GM19099 (cell line): ENCODE results near the gene MAPK14.

Experiments used
- POLR2A ChIP-seq: IDR thresholded peaks from 3 replicates; pipeline ENCODE4 v1.6.1; 2011; ENCODE audit warnings: low read depth; ENCODE audit not compliant: insufficient read length; ENCODE audit errors: extremely low read depth

MAPK14 gene

GRCh38 chr6:36075656-36076055, 48.0 kb downstream of the MAPK14 start:
- no peak for TF ChIP-seq POLR2A

- no peak for TF ChIP-seq POLR2A
These were observed 48.8 kb downstream of the MAPK14 start for GRCh38 chr6:36076178-36077063.

GRCh38 chr6:36078159-36078558, 50.6 kb downstream of the MAPK14 start:
- no peak for TF ChIP-seq POLR2A

- no peak for TF ChIP-seq POLR2A
These were observed 52.0 kb downstream of the MAPK14 start for GRCh38 chr6:36079601-36080000.

GRCh38 chr6:36082318-36082717, 54.7 kb downstream of the MAPK14 start:
- no peak for TF ChIP-seq POLR2A

- no peak for TF ChIP-seq POLR2A
These were observed 55.8 kb downstream of the MAPK14 start for GRCh38 chr6:36083446-36083845.

GRCh38 chr6:36089048-36089447, 61.4 kb downstream of the MAPK14 start:
- TF ChIP-seq POLR2A: no peak

GRCh38 chr6:36094238-36094637, 66.6 kb downstream of the MAPK14 start:
- TF ChIP-seq POLR2A: no peak

- no peak for TF ChIP-seq POLR2A
These were observed 67.3 kb downstream of the MAPK14 start for GRCh38 chr6:36094753-36095496.

- TF ChIP-seq POLR2A: no peak
These were observed 68.1 kb downstream of the MAPK14 start for GRCh38 chr6:36095497-36096391.

GRCh38 chr6:36098253-36098919, 70.8 kb downstream of the MAPK14 start:
- TF ChIP-seq POLR2A: no peak

- TF ChIP-seq POLR2A: no peak
These were observed 71.5 kb downstream of the MAPK14 start for GRCh38 chr6:36098920-36099647.

GRCh38 chr6:36099869-36100483, 72.4 kb downstream of the MAPK14 start:
- TF ChIP-seq POLR2A: no peak

- no peak for TF ChIP-seq POLR2A
These were observed 74.1 kb downstream of the MAPK14 start for GRCh38 chr6:36101691-36102090.

- no peak for TF ChIP-seq POLR2A
These were observed 75.2 kb downstream of the MAPK14 start for GRCh38 chr6:36102853-36103252.
